Measurements from ENCODE around the gene AEBP1. TPM values are rescaled to one million over a fixed set of nuclear protein-coding genes. Genes with fewer than 3 reads are reported as not detected.

Gene AEBP1
- total and polyA plus RNA-seq, 2 experiments from 2014 or later = 15.1 to 42.0 TPM

DNA sequence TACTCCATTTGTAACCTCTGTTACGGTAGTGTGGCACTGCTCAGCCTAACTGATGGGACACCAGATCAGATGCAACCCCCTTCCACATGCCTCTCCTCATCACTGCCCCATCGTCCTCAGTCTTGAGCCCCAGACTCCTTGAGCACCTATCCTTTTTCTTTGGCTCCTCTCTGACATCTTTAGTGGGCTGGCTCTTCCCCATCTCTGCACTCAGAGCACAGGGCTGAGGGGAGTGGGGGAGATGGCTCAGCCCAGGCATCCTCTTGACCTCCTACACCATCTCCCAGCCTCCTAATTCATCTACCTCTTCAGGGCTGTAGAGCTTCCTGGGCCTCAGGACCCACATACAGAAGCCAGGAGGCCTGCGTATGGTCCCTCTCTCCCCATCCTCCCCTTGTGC, 20.3 kb upstream of the AEBP1 start (continued):
- TF ChIP-seq, protein P1, sequence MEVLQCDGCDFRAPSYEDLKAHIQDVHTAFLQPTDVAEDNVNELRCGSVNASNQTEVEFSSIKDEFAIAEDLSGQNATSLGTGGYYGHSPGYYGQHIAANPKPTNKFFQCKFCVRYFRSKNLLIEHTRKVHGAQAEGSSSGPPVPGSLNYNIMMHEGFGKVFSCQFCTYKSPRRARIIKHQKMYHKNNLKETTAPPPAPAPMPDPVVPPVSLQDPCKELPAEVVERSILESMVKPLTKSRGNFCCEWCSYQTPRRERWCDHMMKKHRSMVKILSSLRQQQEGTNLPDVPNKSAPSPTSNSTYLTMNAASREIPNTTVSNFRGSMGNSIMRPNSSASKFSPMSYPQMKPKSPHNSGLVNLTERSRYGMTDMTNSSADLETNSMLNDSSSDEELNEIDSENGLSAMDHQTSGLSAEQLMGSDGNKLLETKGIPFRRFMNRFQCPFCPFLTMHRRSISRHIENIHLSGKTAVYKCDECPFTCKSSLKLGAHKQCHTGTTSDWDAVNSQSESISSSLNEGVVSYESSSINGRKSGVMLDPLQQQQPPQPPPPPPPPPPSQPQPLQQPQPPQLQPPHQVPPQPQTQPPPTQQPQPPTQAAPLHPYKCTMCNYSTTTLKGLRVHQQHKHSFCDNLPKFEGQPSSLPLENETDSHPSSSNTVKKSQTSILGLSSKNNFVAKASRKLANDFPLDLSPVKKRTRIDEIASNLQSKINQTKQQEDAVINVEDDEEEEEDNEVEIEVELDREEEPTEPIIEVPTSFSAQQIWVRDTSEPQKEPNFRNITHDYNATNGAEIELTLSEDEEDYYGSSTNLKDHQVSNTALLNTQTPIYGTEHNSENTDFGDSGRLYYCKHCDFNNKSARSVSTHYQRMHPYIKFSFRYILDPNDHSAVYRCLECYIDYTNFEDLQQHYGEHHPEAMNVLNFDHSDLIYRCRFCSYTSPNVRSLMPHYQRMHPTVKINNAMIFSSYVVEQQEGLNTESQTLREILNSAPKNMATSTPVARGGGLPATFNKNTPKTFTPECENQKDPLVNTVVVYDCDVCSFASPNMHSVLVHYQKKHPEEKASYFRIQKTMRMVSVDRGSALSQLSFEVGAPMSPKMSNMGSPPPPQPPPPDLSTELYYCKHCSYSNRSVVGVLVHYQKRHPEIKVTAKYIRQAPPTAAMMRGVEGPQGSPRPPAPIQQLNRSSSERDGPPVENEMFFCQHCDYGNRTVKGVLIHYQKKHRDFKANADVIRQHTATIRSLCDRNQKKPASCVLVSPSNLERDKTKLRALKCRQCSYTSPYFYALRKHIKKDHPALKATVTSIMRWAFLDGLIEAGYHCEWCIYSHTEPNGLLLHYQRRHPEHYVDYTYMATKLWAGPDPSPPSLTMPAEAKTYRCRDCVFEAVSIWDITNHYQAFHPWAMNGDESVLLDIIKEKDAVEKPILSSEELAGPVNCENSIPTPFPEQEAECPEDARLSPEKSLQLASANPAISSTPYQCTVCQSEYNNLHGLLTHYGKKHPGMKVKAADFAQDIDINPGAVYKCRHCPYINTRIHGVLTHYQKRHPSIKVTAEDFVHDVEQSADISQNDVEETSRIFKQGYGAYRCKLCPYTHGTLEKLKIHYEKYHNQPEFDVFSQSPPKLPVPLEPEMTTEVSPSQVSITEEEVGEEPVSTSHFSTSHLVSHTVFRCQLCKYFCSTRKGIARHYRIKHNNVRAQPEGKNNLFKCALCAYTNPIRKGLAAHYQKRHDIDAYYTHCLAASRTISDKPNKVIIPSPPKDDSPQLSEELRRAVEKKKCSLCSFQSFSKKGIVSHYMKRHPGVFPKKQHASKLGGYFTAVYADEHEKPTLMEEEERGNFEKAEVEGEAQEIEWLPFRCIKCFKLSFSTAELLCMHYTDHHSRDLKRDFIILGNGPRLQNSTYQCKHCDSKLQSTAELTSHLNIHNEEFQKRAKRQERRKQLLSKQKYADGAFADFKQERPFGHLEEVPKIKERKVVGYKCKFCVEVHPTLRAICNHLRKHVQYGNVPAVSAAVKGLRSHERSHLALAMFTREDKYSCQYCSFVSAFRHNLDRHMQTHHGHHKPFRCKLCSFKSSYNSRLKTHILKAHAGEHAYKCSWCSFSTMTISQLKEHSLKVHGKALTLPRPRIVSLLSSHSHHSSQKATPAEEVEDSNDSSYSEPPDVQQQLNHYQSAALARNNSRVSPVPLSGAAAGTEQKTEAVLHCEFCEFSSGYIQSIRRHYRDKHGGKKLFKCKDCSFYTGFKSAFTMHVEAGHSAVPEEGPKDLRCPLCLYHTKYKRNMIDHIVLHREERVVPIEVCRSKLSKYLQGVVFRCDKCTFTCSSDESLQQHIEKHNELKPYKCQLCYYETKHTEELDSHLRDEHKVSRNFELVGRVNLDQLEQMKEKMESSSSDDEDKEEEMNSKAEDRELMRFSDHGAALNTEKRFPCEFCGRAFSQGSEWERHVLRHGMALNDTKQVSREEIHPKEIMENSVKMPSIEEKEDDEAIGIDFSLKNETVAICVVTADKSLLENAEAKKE (CRISPR knock-in tag; IDR thresholded peaks at IDR 0.05) = no peak
- TF ChIP-seq STAT1 (IDR thresholded peaks at IDR 0.05; ENCODE audit: unreplicated experiment) = no peak
- TF ChIP-seq, protein P2, sequence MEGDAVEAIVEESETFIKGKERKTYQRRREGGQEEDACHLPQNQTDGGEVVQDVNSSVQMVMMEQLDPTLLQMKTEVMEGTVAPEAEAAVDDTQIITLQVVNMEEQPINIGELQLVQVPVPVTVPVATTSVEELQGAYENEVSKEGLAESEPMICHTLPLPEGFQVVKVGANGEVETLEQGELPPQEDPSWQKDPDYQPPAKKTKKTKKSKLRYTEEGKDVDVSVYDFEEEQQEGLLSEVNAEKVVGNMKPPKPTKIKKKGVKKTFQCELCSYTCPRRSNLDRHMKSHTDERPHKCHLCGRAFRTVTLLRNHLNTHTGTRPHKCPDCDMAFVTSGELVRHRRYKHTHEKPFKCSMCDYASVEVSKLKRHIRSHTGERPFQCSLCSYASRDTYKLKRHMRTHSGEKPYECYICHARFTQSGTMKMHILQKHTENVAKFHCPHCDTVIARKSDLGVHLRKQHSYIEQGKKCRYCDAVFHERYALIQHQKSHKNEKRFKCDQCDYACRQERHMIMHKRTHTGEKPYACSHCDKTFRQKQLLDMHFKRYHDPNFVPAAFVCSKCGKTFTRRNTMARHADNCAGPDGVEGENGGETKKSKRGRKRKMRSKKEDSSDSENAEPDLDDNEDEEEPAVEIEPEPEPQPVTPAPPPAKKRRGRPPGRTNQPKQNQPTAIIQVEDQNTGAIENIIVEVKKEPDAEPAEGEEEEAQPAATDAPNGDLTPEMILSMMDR (conservative IDR thresholded peaks at IDR 0.05; ENCODE audit: low read depth in 2 of 2) = no peak
- TF ChIP-seq NANOG (IDR thresholded peaks at IDR 0.05; ENCODE audit: borderline replicate concordance) = no peak
- no peak for TF ChIP-seq EZH2phosphoT487 (IDR thresholded peaks at IDR 0.05; ENCODE audit: unreplicated experiment)
- TF ChIP-seq ZNF331 (CRISPR knock-in tag; IDR thresholded peaks at IDR 0.05; ENCODE audit: low read depth) = no peak
- no peak for TF ChIP-seq JUNB (IDR thresholded peaks at IDR 0.05; ENCODE audit: unreplicated experiment)
- TF ChIP-seq, protein P3, sequence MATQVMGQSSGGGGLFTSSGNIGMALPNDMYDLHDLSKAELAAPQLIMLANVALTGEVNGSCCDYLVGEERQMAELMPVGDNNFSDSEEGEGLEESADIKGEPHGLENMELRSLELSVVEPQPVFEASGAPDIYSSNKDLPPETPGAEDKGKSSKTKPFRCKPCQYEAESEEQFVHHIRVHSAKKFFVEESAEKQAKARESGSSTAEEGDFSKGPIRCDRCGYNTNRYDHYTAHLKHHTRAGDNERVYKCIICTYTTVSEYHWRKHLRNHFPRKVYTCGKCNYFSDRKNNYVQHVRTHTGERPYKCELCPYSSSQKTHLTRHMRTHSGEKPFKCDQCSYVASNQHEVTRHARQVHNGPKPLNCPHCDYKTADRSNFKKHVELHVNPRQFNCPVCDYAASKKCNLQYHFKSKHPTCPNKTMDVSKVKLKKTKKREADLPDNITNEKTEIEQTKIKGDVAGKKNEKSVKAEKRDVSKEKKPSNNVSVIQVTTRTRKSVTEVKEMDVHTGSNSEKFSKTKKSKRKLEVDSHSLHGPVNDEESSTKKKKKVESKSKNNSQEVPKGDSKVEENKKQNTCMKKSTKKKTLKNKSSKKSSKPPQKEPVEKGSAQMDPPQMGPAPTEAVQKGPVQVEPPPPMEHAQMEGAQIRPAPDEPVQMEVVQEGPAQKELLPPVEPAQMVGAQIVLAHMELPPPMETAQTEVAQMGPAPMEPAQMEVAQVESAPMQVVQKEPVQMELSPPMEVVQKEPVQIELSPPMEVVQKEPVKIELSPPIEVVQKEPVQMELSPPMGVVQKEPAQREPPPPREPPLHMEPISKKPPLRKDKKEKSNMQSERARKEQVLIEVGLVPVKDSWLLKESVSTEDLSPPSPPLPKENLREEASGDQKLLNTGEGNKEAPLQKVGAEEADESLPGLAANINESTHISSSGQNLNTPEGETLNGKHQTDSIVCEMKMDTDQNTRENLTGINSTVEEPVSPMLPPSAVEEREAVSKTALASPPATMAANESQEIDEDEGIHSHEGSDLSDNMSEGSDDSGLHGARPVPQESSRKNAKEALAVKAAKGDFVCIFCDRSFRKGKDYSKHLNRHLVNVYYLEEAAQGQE (IDR thresholded peaks at IDR 0.05; ENCODE audit: unreplicated experiment) = no peak
